ENCODE results near the gene SWAP70. TPM values are rescaled to one million over a fixed set of nuclear protein-coding genes. Genes with fewer than 3 reads are reported as not detected.
A peak's percentile ranks its signal among the peaks of the same experiment; 100 is the strongest.

Gene SWAP70
- total RNA-seq, 1 experiment from 2014 or later = 18.6 TPM

- Histone ChIP-seq H2AFZ (peak overlapping the region; percentile 98), H3K36me3 (ENCODE audit: low read depth) (no peaks in the 10 kb centered on the region), H3K9me3 (ENCODE audit: insufficient read depth, low read depth) (no peaks in the 10 kb centered on the region), H3K4me1 (replicated peaks; ENCODE audit: insufficient read depth) (peaks cover 29% of the 10 kb centered on the region), H3K4me2 (peak overlapping the region; percentile 95), H3F3A (ENCODE audit: insufficient read depth, low read depth) (peaks cover 10% of the 10 kb centered on the region; the same call in 1 of the 2 replicates), H4K20me1 (ENCODE audit: insufficient read depth) (no peaks in the 10 kb centered on the region), H3K9me2 (ENCODE audit: insufficient read depth) (no peaks in the 10 kb centered on the region), H3K79me2 (ENCODE audit: low read depth) (0 out of 2 replicates have a peak, but pooled peaks cover 5% of the 10 kb centered on the region), H3K27me3 (ENCODE audit: insufficient read depth, low read depth) (no peaks in the 10 kb centered on the region), H3K27ac (peak overlapping the region; percentile 76), H3K4me3 (peak overlapping the region; percentile 81)
- intact Hi-C loops (cut with micrococcal nuclease; ENCODE audit: unreplicated experiment) = loop anchor here (1.0 to 5.0 kb wide), 5 partner anchors 104 to 565 kb away; no protein-coding TSS in a partner anchor
- TF ChIP-seq CTCF (conservative IDR thresholded peaks at IDR 0.05) = peak; percentile 42; the same call in 1 of the 2 replicates
- no peak for TF ChIP-seq EZH2 (IDR thresholded peaks at IDR 0.05; ENCODE audit: low read depth)
- BruUV-seq (replicated peaks) = no TSS peak
- peak in 1 of 2 experiments; percentile 75 for DNase-seq
- ChIA-PET POLR2A (ENCODE audit: unreplicated experiment) (interaction anchor here (0.5 to 0.6 kb wide), 2 partner anchors 185 to 1013 kb away, joined by 3 to 5 read pairs; partner anchors contain the start of gene WEE1), CTCF (interaction anchor here (0.5 to 1.2 kb wide), 4 partner anchors 59 to 547 kb away, joined by 3 to 8 read pairs (median 4); partner anchors contain the start of gene ADM)
Measured at GRCh38 chr11:9757809-9758636, 94.1 kb downstream of the SWAP70 start.

- BruUV-seq (replicated peaks) = TSS peak; percentile 55
- Histone ChIP-seq H3K4me2 (peak overlapping the region; percentile 95), H2AFZ (peak overlapping the region; percentile 98)
Measured at GRCh38 chr11:9758637-9759518, 95.0 kb downstream of the SWAP70 start.

More at GRCh38 chr11:9758637-9759518, 95.0 kb downstream of the SWAP70 start:
- peak in 1 of 2 experiments; percentile 60 for DNase-seq
- peak overlapping the region; percentile 81 for H3K4me3 ChIP-seq
- H3F3A ChIP-seq (ENCODE audit: insufficient read depth, low read depth) = peaks cover 10% of the 10 kb centered on the region; the same call in 1 of the 2 replicates
- H3K9me3 ChIP-seq (ENCODE audit: insufficient read depth, low read depth) = no peaks in the 10 kb centered on the region
- H3K4me1 ChIP-seq (replicated peaks; ENCODE audit: insufficient read depth) = peaks cover 25% of the 10 kb centered on the region
- H3K79me2 ChIP-seq (ENCODE audit: low read depth) = 0 out of 2 replicates have a peak, but pooled peaks cover 5% of the 10 kb centered on the region
- H4K20me1 ChIP-seq (ENCODE audit: insufficient read depth) = no peaks in the 10 kb centered on the region
- ChIA-PET POLR2A (ENCODE audit: unreplicated experiment) (interaction anchor here (0.5 to 0.8 kb wide), 2 partner anchors 11 to 186 kb away, joined by 3 to 4 read pairs; partner anchors contain the start of gene WEE1), CTCF (interaction anchor here (0.5 to 1.2 kb wide), 3 partner anchors 78 to 547 kb away, joined by 3 to 4 read pairs (median 3); partner anchors contain the start of gene ADM)
- H3K9me2 ChIP-seq (ENCODE audit: insufficient read depth) = no peaks in the 10 kb centered on the region
- no peaks in the 10 kb centered on the region for H3K36me3 ChIP-seq (ENCODE audit: low read depth)
- H3K27me3 ChIP-seq (ENCODE audit: insufficient read depth, low read depth) = no peaks in the 10 kb centered on the region
- H3K27ac ChIP-seq = peak overlapping the region; percentile 76
- no peak for TF ChIP-seq CTCF (conservative IDR thresholded peaks at IDR 0.05)
- no peak for TF ChIP-seq EZH2 (IDR thresholded peaks at IDR 0.05; ENCODE audit: low read depth)
- intact Hi-C loops (cut with micrococcal nuclease; ENCODE audit: unreplicated experiment) = loop anchor here (1.0 to 5.0 kb wide), 6 partner anchors 103 to 607 kb away; no protein-coding TSS in a partner anchor

All from PC-9 (cell line).